Fibroblast of lung (primary cell): ENCODE results near the gene AASDHPPT. TPM values are rescaled to one million over a fixed set of nuclear protein-coding genes. Genes with fewer than 3 reads are reported as not detected.

Experiments used
- DNase-seq, 2 donors: peaks; one replicate each; pipeline versions ENCODE4 v3.0.0 to v3.0.0-alpha.2; 2010; ENCODE audit warnings: low read depth in 2 of 2
- H2AFZ ChIP-seq: 2 replicates; pipeline ENCODE4 v1.5.1; 2012; ENCODE audit warnings: low read length, control low read depth, inconsistent platforms
- H3K27ac ChIP-seq: 2 replicates; pipeline ENCODE4 v1.5.1; 2011; ENCODE audit warnings: low read length, control low read depth; ENCODE audit not compliant: insufficient read depth
- H3K27me3 ChIP-seq: 2 replicates; pipeline ENCODE4 v1.5.1; 2011; ENCODE audit warnings: mild to moderate bottlenecking, low read length; ENCODE audit not compliant: control insufficient read depth, insufficient read depth
- H3K36me3 ChIP-seq: 2 replicates; pipeline ENCODE4 v1.5.1; 2011; ENCODE audit warnings: low read length; ENCODE audit not compliant: control insufficient read depth, insufficient read depth
- H3K4me1 ChIP-seq: 2 replicates; pipeline ENCODE4 v1.5.1; 2011; ENCODE audit warnings: low read length; ENCODE audit not compliant: control insufficient read depth, insufficient read depth; ENCODE audit errors: extremely low read depth
- H3K4me2 ChIP-seq: 2 replicates; pipeline ENCODE4 v1.5.1; 2011; ENCODE audit warnings: low read length, control low read depth; ENCODE audit not compliant: insufficient read depth; ENCODE audit errors: extremely low read depth
- H3K4me3 ChIP-seq, 4 experiments: fragments of 200-600 bp in 1 of 4; sonication (generic) in 1 of 4; replicated peaks in 1 of 4; 2 replicates each; pipeline ENCODE4 v1.5.1; 2011 to 2016; ENCODE audit warnings: low read length in 4 of 4, low read depth in 3 of 4, mild to moderate bottlenecking in 3 of 4, control low read depth in 2 of 4, inconsistent platforms in 1 of 4, mixed read lengths in 1 of 4; ENCODE audit not compliant: insufficient read depth in 1 of 4; ENCODE audit errors: control extremely low read depth in 1 of 4
- H3K79me2 ChIP-seq: 2 replicates; pipeline ENCODE4 v1.5.1; 2012; ENCODE audit warnings: mild to moderate bottlenecking, low read length, inconsistent platforms; ENCODE audit not compliant: control insufficient read depth, insufficient read depth
- H3K9ac ChIP-seq: 2 replicates; pipeline ENCODE4 v1.5.1; 2011; ENCODE audit warnings: mild to moderate bottlenecking, low read length, control low read depth; ENCODE audit not compliant: insufficient read depth
- H3K9me3 ChIP-seq: 2 replicates; pipeline ENCODE4 v1.5.1; 2012; ENCODE audit warnings: low read depth, low read length; ENCODE audit not compliant: control insufficient read depth, insufficient read depth
- H4K20me1 ChIP-seq: 2 replicates; pipeline ENCODE4 v1.5.1; 2011; ENCODE audit warnings: low read length; ENCODE audit not compliant: control insufficient read depth, insufficient read depth; ENCODE audit errors: extremely low read depth
- EZH2 ChIP-seq: IDR thresholded peaks from 2 replicates; pipeline ENCODE4 v1.5.1; 2012; ENCODE audit warnings: low read length, control low read depth, mild to moderate bottlenecking; ENCODE audit errors: missing control alignments
- polyA plus RNA-seq, 2 donors: library from polyadenylated mRNA; depleted of rRNA in 1 of 2; stranded (reverse) in 1 of 2; unstranded in 1 of 2; fragments of >200 nt; gene quantifications; 2 replicates each; pipeline ENCODE4 v1.2.1, GENCODE V29; 2011 to 2012; ENCODE audit warnings: missing spikeins in 1 of 2
- total RNA-seq: library from RNA; depleted of rRNA; stranded (reverse); fragments of >200 nt; gene quantifications from 2 replicates; pipeline ENCODE4 v1.2.1, GENCODE V29; 2014
- TF ChIP-seq, protein P1 (sequence below), 2 donors: IDR thresholded peaks in 1 of 2; conservative IDR thresholded peaks in 1 of 2; 1 replicate in 1 of 2; 2 replicates in 1 of 2; pipeline ENCODE4 v1.5.1; 2011 to 2012; ENCODE audit warnings: low read length in 2 of 2, control low read depth in 1 of 2, inconsistent platforms in 1 of 2, low read depth in 1 of 2, mild to moderate bottlenecking in 1 of 2

AASDHPPT gene
- total and polyA plus RNA-seq, 2 donors (not counting 1 experiment from before 2014, with no cell fraction given), result 34.1 to 55.0 TPM

DNA sequence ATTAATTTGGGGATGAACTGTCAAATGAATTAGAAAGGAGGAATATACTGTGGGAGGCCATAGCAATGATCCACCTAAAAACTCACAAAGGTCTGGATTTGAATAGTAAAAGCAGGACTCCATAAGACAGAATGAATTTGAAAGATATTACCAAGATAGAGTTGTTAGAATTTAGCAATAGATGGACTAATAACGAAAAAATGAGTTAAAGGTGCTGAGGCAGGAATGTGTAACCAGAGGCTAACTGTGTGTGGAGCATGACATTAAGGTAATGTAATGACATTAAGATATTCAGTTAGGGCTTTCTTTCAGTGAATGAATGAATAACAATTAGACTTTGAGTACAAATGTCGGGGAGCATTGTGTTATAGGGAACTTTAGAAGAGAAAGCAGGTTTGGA is 51.3 kb downstream of the AASDHPPT start:
- Histone ChIP-seq H3K4me1 (no peaks in the 10 kb centered on the region), H3K9ac (no peak overlapping the region), H3K79me2 (no peaks in the 10 kb centered on the region), H3K9me3 (no peaks in the 10 kb centered on the region), H3K27me3 (no peaks in the 10 kb centered on the region), H3K4me3 (no peak overlapping the region), H3K4me2 (no peak overlapping the region), H2AFZ (no peak overlapping the region), H4K20me1 (no peaks in the 10 kb centered on the region), H3K27ac (no peak overlapping the region), H3K36me3 (no peaks in the 10 kb centered on the region)
- DNase-seq, result no peak
- no peak for TF ChIP-seq EZH2
- TF ChIP-seq, protein P1, sequence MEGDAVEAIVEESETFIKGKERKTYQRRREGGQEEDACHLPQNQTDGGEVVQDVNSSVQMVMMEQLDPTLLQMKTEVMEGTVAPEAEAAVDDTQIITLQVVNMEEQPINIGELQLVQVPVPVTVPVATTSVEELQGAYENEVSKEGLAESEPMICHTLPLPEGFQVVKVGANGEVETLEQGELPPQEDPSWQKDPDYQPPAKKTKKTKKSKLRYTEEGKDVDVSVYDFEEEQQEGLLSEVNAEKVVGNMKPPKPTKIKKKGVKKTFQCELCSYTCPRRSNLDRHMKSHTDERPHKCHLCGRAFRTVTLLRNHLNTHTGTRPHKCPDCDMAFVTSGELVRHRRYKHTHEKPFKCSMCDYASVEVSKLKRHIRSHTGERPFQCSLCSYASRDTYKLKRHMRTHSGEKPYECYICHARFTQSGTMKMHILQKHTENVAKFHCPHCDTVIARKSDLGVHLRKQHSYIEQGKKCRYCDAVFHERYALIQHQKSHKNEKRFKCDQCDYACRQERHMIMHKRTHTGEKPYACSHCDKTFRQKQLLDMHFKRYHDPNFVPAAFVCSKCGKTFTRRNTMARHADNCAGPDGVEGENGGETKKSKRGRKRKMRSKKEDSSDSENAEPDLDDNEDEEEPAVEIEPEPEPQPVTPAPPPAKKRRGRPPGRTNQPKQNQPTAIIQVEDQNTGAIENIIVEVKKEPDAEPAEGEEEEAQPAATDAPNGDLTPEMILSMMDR (conservative IDR thresholded peaks at IDR 0.05 in 1 of 2, IDR thresholded peaks at IDR 0.05 in 1 of 2; ENCODE audit: low read depth in 1 of 2, low read length in 2 of 2), result no peak

GRCh38 chr11:106131998-106132397 is 54.5 kb downstream of the AASDHPPT start:
- H2AFZ ChIP-seq, result no peak overlapping the region
- H4K20me1 ChIP-seq, result no peaks in the 10 kb centered on the region
- H3K4me1 ChIP-seq, result no peaks in the 10 kb centered on the region
- no peak overlapping the region for H3K27ac ChIP-seq
- no peaks in the 10 kb centered on the region for H3K79me2 ChIP-seq
- H3K4me2 ChIP-seq, result no peak overlapping the region
- H3K4me3 ChIP-seq, result no peak overlapping the region
- H3K27me3 ChIP-seq, result no peaks in the 10 kb centered on the region
- H3K9ac ChIP-seq, result no peak overlapping the region
- TF ChIP-seq EZH2, result no peak
- TF ChIP-seq, protein P1 (conservative IDR thresholded peaks at IDR 0.05 in 1 of 2, IDR thresholded peaks at IDR 0.05 in 1 of 2; ENCODE audit: low read depth in 1 of 2, low read length in 2 of 2), result no peak
- no peaks in the 10 kb centered on the region for H3K9me3 ChIP-seq
- DNase-seq, result no peak
- no peaks in the 10 kb centered on the region for H3K36me3 ChIP-seq

GRCh38 chr11:106132582-106133354 is 55.3 kb downstream of the AASDHPPT start:
- no peaks in the 10 kb centered on the region for H3K79me2 ChIP-seq
- no peak overlapping the region for H3K9ac ChIP-seq
- H3K27me3 ChIP-seq, result no peaks in the 10 kb centered on the region
- no peaks in the 10 kb centered on the region for H3K9me3 ChIP-seq
- no peak for DNase-seq
- no peak overlapping the region for H2AFZ ChIP-seq
- TF ChIP-seq, protein P1 (conservative IDR thresholded peaks at IDR 0.05 in 1 of 2, IDR thresholded peaks at IDR 0.05 in 1 of 2; ENCODE audit: low read depth in 1 of 2, low read length in 2 of 2), result no peak
- no peak for TF ChIP-seq EZH2
- no peak overlapping the region for H3K27ac ChIP-seq
- H4K20me1 ChIP-seq, result no peaks in the 10 kb centered on the region
- H3K4me1 ChIP-seq, result no peaks in the 10 kb centered on the region
- H3K36me3 ChIP-seq, result no peaks in the 10 kb centered on the region
- no peak overlapping the region for H3K4me3 ChIP-seq
- H3K4me2 ChIP-seq, result no peak overlapping the region
